Cerebellar nuclear complex (tissue), 1 donor: ENCODE results near the gene NFX1.

Experiments
- DNase-seq, 2 experiments: peaks; one replicate each; lab custom pipeline; 2025; lab: John Stamatoyannopoulos, UW

The NFX1 gene

GRCh38 chr9:33290247-33291030, at the start of gene NFX1:
NFX1 (plus strand) TSS chr9:33290516; CDS start chr9:33290573, 57 bp downstream.
- DNase-seq, result peak; percentile 75 to 77

GRCh38 chr9:33241298-33241697, 49.0 kb upstream of the NFX1 start:
- DNase-seq, result no peak

GRCh38 chr9:33242609-33243134, 47.6 kb upstream of the NFX1 start:
- DNase-seq, result no peak

DNA sequence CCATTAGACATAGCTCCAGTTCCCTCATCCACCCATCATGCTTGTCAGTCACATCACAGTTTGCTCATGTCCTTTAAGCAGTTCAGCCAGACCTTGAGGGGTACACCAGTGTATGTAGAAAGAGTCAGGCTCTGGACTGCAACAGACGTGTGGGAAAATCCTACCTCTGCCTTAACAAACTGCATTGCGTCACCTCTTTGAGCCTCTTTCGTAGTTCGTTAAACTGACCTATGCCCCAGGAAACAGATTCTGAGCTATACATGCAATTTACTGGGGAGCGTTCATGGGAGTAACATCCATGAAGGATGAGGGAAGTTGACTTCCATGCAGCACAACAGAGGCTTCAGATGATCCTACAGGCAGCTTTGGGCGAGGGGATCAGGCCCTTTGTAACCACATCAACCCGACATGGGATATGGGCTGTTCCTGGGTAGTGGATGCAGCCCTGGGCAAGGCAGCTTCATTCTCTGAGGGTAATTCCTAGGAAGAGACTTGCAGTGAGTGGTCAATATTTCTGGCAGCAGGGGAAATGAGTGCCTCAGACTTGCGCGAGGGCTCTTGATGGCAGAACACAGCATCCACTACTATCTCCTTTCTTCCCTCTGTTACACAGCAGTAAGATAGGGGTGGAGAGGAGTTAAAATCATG, 46.1 kb upstream of the NFX1 start:
- DNase-seq, result no peak

DNA sequence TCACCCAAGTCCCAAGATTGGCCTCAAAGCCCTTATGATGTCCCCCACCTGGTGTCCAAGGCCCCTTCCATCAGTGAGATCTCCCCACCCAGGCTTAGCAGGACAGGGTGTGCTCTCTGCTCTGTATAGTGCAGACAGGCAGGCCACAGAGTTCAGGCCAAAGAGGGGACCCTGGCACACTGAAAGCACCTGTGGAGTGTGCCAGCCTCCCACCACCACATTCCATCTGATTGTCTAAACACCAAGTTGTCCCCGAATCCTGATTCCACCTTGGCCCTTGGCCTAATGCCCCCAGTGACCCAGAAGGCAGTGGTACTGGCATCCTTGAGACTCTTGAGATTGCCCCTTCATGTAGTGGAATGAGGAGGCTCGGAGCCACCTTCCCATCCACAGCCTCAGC, 45.0 kb upstream of the NFX1 start:
- DNase-seq, result no peak

GRCh38 chr9:33246269-33246860, 44.0 kb upstream of the NFX1 start:
- no peak for DNase-seq

DNA sequence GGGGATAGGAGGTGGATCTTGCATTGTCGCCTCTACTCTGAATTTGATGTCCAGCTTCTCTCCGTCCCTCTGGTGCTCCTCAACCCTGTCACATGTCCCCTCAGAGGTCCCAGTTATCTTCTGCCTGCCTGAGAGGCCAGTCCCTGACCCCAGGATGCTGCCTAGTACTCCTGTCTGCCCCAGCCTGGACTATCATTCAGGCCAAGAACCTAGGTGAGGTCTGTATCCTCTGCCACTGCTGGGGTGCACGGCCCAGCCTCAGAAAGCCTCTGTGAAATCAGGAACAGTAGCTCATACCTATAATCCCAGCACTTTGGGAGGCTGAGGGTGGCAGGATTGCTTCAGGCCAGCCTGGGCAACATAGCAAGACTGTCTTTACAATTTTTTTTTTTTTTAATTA, 41.7 kb upstream of the NFX1 start:
- DNase-seq, result no peak

DNA sequence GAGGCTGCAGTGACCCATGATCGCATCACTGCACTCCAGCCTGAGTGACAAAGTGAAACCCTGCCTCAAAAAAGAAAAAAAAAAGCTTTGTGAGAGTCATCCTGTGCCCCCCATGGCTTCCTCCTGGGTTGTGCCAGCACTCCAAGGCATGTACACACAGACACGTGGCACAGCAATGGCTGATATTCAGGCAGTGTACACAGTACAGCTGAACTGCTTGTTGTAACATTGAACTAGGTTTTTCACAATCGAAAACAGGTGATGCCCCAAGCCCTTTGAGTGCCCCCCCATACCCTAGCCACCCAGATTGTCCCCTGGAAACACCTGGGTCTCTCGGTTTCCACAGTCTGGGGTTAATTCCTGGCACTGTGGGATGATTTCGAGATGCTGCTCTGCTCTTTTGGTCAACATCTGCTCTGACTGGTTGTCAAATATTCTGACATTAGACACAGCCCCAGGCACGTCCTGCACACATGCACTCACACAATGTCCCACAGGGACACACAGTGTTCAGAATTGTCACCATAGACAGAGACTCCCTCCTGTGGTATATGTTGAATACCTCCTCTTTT, 41.1 kb upstream of the NFX1 start:
- DNase-seq, result no peak

DNA sequence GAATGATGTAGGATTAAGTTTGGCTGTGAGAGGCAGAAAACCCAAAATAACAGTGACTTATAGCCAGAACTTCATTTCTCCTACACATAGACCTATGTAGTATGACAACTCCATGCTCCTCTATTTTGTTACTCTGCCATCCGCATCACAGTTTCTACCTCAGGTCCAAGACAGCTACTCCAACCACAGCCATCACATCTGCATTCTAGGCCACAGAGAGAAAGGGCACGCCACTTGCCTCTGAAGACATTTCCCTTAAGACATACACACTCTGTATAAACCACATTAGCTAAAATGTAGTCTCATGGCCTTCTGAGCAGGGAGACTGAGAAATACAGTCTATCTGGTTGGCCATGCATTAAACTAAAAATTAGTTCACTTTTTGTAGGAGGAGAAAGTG, 40.3 kb upstream of the NFX1 start:
- DNase-seq, result no peak

- no peak for DNase-seq
Observed at GRCh38 chr9:33250458-33250995, 39.8 kb upstream of the NFX1 start.

GRCh38 chr9:33254211-33254610, 36.1 kb upstream of the NFX1 start:
- DNase-seq, result no peak

GRCh38 chr9:33255014-33255413, 35.3 kb upstream of the NFX1 start:
- DNase-seq, result no peak

DNA sequence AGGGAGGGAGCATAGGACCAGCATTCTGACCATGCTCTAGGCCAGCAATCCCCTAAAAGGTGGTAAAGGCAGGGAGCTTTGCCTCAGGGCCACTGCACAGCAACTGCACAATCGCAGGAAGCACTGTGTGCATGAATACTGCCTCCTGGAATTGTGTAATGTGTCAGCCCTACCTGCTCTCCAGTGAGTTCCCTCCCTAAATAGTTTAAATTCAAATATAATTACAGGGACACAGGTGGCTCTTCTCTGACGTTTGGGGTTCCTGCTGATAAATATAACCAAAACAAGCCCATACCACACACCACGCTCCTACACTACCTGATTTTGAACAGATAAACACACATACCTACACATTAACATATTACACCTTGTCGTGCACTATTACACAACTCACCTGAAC, 34.8 kb upstream of the NFX1 start:
- no peak for DNase-seq

DNA sequence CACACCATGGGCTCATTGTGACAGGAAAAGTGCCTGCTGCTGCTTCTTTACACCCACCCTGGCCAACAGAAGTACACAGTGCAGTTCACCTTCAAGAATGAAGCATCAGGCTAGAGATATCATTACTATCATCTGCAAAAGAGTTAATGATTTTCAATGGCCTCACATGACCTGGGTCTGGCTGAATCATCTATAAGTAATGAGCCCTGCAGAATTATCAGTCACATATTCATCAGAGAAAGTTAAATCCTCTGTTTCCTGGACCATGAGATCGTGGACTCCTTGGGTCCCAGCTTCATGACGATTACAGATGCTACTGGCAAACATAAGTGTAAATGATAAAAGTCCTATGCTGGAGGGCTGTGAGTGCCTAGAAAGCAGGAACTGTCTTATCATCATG, 34.1 kb upstream of the NFX1 start:
- DNase-seq, result no peak

DNA sequence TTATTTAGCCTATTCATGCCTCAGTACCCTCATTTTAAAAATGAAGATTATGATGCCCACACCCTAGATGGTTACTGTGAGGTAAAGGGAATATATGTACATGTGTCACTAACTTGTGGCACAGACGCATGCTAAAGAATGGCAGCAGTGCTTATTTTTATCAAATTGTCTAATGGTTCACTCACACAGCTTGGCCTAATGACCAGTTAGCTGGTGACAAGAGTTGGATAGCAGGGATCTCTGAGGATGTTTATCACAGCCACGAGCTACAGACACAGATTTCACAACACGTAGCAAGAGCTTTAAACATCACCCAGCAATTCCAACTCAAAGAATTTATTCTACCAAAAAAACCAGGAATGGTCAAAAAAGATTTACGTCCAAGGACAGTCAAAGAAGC, 33.0 kb upstream of the NFX1 start:
- no peak for DNase-seq

DNA sequence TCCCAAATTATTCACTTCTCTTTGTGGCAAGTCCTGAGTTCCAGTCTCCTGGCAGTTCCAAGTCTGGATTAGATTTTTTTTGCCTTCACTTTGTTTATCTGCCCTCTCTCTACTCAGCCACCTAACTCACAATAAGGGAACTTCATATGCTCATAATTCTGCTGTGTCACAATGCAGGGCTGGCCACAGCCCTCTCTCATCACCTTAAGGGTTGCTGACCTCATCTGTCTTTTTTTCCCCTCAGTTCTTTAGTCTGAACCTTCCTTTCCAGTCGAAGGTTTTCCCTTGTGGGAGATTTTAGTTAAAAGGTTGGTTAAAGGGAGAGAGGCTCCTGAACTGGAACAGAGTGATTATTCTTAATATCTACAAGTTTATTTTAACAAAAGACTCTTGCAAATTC, 29.9 kb upstream of the NFX1 start:
- DNase-seq, result no peak

- DNase-seq, result no peak
Observed at GRCh38 chr9:33263131-33264002, 26.9 kb upstream of the NFX1 start.

DNA sequence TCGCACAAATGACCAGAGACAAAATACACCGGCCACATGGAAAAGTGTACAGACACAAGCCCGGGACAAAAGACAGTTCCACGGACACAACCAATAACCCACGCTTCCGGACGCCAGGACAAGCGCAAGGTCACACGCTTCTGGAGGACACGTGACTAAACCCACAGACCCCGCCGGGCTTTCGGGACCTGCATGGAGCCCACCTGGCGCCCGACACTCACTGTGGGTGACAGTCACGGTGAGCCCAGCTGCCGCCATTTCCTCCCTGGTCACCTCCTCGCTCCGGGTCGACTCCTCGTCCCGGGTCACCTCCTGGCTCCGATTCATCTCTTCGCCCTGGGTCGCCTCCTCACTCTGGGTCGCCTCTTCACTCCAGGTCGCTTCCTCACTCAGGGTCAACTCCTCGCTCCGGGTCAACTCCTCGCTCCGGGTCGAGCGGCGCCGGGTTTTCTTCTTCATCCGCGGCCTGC, 26.3 kb upstream of the NFX1 start:
- DNase-seq, result no peak

DNA sequence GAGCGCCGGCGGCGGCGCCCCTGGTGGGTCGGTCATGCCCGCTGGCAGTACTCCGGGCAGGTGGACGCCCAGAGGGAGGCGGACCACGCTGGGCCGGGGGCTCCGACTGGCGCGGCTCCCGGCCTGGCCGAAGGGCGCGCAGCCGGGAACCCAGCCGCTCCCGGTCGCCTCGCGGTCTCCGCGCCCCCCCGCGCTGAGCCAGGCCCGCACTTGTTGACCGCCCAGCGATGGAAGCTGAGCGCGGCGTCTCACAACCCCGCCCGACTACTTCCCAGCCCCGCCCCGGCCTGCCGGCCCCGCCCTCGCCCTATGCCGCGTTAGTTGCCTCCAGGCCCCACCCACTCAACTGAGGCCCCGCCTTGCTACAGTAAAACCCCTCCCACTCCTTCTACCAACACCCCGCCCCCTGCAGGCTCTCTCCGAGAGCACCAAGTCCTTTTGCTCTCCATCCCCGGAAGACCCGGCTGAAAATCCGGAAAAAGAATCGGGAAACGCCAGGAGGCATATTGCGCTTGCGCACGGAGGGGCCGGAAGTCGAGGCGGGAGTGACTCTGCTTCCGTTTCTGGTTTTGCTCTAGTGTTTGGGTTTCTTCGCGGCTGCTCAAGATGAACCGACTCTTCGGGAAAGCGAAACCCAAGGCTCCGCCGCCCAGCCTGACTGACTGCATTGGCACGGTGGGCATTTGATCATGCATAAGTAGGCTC, 25.7 kb upstream of the NFX1 start, which contains the start of the genes BAG1 and CHMP5:
Gene BAG1 (minus strand): TSS at position 236 of the 705 bp plus-strand sequence.
Gene CHMP5 (plus strand): TSS at position 577 of the 705 bp plus-strand sequence. CDS start 30 bp downstream, at position 607.
- DNase-seq, result peak; percentile 96 to 97

DNA sequence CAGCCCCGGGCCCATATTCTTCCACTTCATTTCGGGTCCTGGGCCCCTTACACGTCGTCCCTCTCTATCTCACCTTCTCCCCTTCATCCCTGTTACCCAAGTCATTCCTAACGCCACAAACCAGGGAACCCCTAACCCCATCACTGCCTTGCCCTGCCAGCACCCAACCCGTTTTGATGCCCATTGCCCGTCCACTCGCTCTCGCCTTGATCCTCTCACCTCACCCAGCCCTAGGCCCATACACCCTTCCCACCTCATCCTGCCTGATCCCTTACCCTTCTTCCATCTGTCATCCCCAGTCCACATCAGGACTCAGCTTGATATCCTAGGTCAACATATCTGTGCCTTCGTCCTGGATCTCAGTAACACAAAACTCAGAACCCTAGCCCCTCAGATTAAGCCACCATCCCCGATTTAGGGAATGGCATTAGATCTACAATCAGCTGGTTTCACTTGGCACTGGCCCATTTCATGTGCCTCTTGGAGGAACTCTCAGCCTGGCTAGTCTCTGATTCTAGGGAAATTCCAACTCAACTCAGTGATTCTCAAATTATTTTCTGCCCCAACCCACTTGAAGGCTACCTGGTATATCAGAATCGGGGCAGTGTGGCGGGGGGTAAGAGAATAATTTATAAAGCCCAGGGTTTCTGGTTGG, 25.0 kb upstream of the NFX1 start:
- DNase-seq, result no peak
